H1 (cell line): Measurements from ENCODE around the gene GPR87. TPM values are rescaled to one million over a fixed set of nuclear protein-coding genes. Genes with fewer than 3 reads are reported as not detected.

Experiments used
- ASH2L ChIP-seq: fragments of 200-600, 300-600 bp; sonication (generic); IDR thresholded peaks from one replicate; pipeline ENCODE4 v1.7.1; 2017; ENCODE audit warnings: low read length
- CHD7 ChIP-seq: fragments of 300-600 bp; sonication (generic); IDR thresholded peaks from 2 replicates; pipeline ENCODE4 v1.7.1; 2012; ENCODE audit warnings: low read length, moderate library complexity, mild to moderate bottlenecking, inconsistent platforms; ENCODE audit not compliant: insufficient replicate concordance
- polyA plus RNA-seq, 7 experiments: library from polyadenylated mRNA; depleted of rRNA in 3 of 7; stranded (reverse) in 5 of 7; unstranded in 2 of 7; fragments of >200 nt in 5 of 7; fragments of 200-250 nt in 2 of 7; gene quantifications; 1 replicate in 5 of 7; 2 replicates in 1 of 7; 4 replicates in 1 of 7; pipeline versions ENCODE4 v1.2.1 to v1.2.3, GENCODE V29; 2011 to 2013; ENCODE audit warnings: missing spikeins in 2 of 7, mixed read lengths in 2 of 7
- total RNA-seq: library from RNA; stranded (reverse); fragmentation: NEBNext Ultra II Directional; extraction: Animal tissue kit (Norgen Biotek cat#: 25700); gene quantifications from 2 replicates; pipeline ENCODE4 v1.2.1, GENCODE V29; 2021

Gene GPR87
- total and polyA plus RNA-seq, 2 of the 8 experiments (the other 6 are each of a cell fraction or from before 2014, with no cell fraction given) = 0.05 TPM; not detected in 1

GRCh38 chr3:151331696-151332095, 15.1 kb upstream of the GPR87 start (continued):
- TF ChIP-seq CHD7 = no peak
- TF ChIP-seq ASH2L = no peak
- TF ChIP-seq, all 59 proteins: peak for 0
